Measurements from ENCODE around the gene DUSP16. TPM values are rescaled to one million over a fixed set of nuclear protein-coding genes. Genes with fewer than 3 reads are reported as not detected.

DUSP16 gene
- total RNA-seq, 1 donor from 2014 or later, result 2.0 TPM

DNA sequence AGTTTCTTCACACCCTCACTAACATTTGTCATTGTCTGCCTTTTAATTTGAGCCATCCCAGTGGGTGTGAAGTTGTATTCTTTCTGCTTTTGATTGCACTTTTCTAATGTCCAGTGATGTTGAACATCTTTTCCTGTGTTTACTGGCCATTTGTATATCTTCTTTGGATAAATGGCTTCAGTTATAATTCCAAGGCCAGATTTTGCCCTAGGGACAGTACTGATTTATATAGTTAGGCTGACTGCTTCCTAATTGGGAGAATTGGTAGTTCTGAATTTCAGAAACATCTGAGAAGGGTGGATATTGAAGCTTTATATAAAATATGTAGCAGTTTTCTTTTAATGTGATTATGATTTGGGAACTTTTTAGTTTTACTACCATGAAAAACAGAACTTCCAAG lies 108.3 kb downstream of the DUSP16 start:
- Mint-ChIP-seq H3K27me3 (no peaks in the 10 kb centered on the region), H3K36me3 (ENCODE audit: low read depth) (peaks cover 7% of the 10 kb centered on the region), H3K27ac (no peak overlapping the region), H3K9me3 (no peaks in the 10 kb centered on the region), H3K4me3 (no peak overlapping the region), H3K4me1 (no peaks in the 10 kb centered on the region)
- ChIA-PET CTCF (no interaction called here), POLR2A (no interaction called here)
- TF ChIP-seq, protein P1, sequence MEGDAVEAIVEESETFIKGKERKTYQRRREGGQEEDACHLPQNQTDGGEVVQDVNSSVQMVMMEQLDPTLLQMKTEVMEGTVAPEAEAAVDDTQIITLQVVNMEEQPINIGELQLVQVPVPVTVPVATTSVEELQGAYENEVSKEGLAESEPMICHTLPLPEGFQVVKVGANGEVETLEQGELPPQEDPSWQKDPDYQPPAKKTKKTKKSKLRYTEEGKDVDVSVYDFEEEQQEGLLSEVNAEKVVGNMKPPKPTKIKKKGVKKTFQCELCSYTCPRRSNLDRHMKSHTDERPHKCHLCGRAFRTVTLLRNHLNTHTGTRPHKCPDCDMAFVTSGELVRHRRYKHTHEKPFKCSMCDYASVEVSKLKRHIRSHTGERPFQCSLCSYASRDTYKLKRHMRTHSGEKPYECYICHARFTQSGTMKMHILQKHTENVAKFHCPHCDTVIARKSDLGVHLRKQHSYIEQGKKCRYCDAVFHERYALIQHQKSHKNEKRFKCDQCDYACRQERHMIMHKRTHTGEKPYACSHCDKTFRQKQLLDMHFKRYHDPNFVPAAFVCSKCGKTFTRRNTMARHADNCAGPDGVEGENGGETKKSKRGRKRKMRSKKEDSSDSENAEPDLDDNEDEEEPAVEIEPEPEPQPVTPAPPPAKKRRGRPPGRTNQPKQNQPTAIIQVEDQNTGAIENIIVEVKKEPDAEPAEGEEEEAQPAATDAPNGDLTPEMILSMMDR (IDR thresholded peaks at IDR 0.05), result no peak
- ATAC-seq (ENCODE audit: low read depth) (no peak), DNase-seq (no peak)
- intact Hi-C loops (cut with micrococcal nuclease), result no loop called here

DNA sequence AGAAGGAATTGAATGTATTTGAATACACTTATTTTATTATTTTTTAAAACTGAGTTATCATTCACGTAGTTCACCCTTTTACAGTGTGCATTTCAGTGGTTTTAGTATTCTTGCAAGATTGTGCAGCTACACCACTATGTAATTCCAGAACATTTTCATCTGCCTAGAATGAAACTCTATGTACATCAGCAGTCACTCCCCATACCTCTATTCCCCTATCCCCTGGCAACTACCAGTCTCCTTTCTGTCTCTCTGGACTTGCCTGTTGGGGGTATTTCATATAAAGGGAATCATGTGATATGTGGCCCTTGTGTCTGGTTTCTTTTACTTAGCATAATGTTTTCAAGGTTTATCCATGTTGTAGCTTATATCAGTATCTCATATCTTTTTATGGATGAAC lies 109.0 kb downstream of the DUSP16 start:
- H3K4me3 Mint-ChIP-seq, result no peak overlapping the region
- POLR2A ChIA-PET, result no interaction called here
- TF ChIP-seq, protein P1 (IDR thresholded peaks at IDR 0.05), result no peak

DNA sequence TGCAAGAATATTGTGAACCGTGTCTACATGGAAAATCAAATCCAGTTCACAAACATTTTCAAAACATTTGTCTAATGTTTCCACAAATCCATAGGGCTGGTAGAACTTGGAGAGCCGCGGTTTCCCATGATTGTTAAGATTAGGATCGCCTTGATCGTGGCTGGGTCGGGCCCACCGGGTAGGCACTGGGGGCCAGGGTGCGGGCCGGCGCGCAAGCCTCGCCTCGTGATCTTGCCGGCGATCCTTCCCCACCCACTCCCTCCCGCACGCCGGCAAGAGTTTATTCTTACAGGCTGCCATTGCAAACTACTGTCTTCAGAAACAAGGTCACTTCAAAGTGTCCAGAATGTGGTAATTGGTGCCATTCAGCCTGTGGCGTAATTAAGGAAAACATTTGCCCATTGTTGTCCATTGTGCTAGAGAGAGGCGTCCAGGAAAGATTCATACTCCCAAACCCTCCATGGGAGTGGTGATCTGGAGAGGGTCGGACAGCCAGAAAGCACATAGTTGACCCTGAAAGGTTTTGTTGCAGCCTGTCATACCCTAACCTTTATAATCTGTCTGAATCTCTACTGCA lies 110.2 kb downstream of the DUSP16 start:
- H3K9me3 Mint-ChIP-seq, result no peaks in the 10 kb centered on the region
- no peaks in the 10 kb centered on the region for H3K27me3 Mint-ChIP-seq
- ATAC-seq (ENCODE audit: low read depth), result no peak
- DNase-seq, result no peak
- no peak overlapping the region for H3K4me3 Mint-ChIP-seq
- ChIA-PET POLR2A (interaction anchor here (0.6 kb wide), 1 partner anchor 27 kb away, joined by 3 read pairs; no protein-coding TSS in a partner anchor), CTCF (no interaction called here)
- TF ChIP-seq, protein P1 (IDR thresholded peaks at IDR 0.05), result no peak
- intact Hi-C loops (cut with micrococcal nuclease), result no loop called here
- peaks cover 9% of the 10 kb centered on the region for H3K36me3 Mint-ChIP-seq (ENCODE audit: low read depth)
- H3K4me1 Mint-ChIP-seq, result no peaks in the 10 kb centered on the region
- H3K27ac Mint-ChIP-seq, result no peak overlapping the region

More for the DNA sequence above, 109.0 kb downstream of the DUSP16 start:
- H3K4me1 Mint-ChIP-seq, result no peaks in the 10 kb centered on the region
- no peaks in the 10 kb centered on the region for H3K9me3 Mint-ChIP-seq
- CTCF ChIA-PET, result no interaction called here
- DNase-seq (no peak), ATAC-seq (ENCODE audit: low read depth) (no peak)
- intact Hi-C loops (cut with micrococcal nuclease), result no loop called here
- no peak overlapping the region for H3K27ac Mint-ChIP-seq
- H3K36me3 Mint-ChIP-seq (ENCODE audit: low read depth), result peaks cover 7% of the 10 kb centered on the region
- H3K27me3 Mint-ChIP-seq, result no peaks in the 10 kb centered on the region

DNA sequence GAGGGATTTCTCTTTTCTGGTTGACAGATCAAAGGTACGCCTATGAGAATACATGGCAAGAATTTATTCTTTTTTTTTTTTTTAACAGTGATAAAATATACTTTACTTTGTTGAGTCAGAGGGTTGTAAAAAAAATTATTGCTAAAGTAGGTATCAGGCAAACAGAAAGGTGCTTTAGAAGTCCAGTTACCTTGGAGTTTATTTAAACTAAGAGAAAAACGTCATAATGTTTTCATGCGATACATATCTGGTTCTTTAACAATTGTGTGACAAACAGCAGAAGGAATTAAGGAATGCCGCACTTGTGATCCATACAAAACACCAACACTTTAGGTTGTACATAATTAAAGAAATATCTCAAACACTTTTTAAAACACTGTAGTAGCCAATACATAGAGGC lies 111.6 kb downstream of the DUSP16 start:
- intact Hi-C loops (cut with micrococcal nuclease), result no loop called here
- no peak overlapping the region for H3K27ac Mint-ChIP-seq
- CTCF ChIA-PET, result no interaction called here
- H3K4me3 Mint-ChIP-seq, result no peak overlapping the region
- POLR2A ChIA-PET, result no interaction called here
- TF ChIP-seq, protein P1 (IDR thresholded peaks at IDR 0.05), result no peak
- no peaks in the 10 kb centered on the region for H3K9me3 Mint-ChIP-seq
- H3K27me3 Mint-ChIP-seq, result no peaks in the 10 kb centered on the region
- DNase-seq (no peak), ATAC-seq (ENCODE audit: low read depth) (no peak)
- no peaks in the 10 kb centered on the region for H3K4me1 Mint-ChIP-seq
- peaks cover 15% of the 10 kb centered on the region for H3K36me3 Mint-ChIP-seq (ENCODE audit: low read depth)

DNA sequence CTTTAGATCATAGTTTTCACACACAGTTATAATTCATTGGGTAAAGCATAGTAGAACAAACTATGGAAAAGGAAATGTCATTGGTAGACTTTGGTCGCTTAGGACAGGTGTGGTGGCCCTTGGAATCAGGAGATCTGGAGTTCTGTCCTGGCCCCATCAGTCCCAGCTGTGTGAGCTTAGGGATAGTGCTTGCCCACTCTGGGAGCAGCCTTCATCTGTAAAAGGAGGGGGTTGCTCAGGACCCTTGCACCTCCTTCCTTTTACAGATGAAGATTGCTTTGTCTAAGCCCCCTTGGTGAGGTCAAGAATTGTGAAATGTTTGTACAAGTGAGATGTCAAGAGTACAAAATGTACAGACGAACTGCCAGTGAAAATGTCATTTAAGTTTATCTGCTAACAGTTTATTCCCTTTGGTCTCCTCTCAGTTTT lies 112.6 kb downstream of the DUSP16 start:
- TF ChIP-seq, protein P1 (IDR thresholded peaks at IDR 0.05), result no peak
- Mint-ChIP-seq H3K36me3 (ENCODE audit: low read depth) (peaks cover 15% of the 10 kb centered on the region), H3K4me1 (no peaks in the 10 kb centered on the region), H3K27ac (no peak overlapping the region), H3K9me3 (no peaks in the 10 kb centered on the region), H3K27me3 (no peaks in the 10 kb centered on the region), H3K4me3 (no peak overlapping the region)
- ATAC-seq (ENCODE audit: low read depth), result no peak
- POLR2A ChIA-PET, result no interaction called here
- CTCF ChIA-PET, result no interaction called here
- intact Hi-C loops (cut with micrococcal nuclease), result no loop called here
- no peak for DNase-seq
